ENCODE results near the gene RNASEH1. TPM values are rescaled to one million over a fixed set of nuclear protein-coding genes. Genes with fewer than 3 reads are reported as not detected.

The RNASEH1 gene
- total RNA-seq, 1 donor from 2014 or later: 18.6 TPM

GRCh38 chr2:3542107-3542506 is 16.0 kb downstream of the RNASEH1 start:
- no peaks in the 10 kb centered on the region for H3K9me3 ChIP-seq
- H3K4me1 ChIP-seq: no peaks in the 10 kb centered on the region
- H3K36me3 ChIP-seq: peaks cover 78% of the 10 kb centered on the region
- no peak for DNase-seq
- no peak for TF ChIP-seq CTCF (IDR thresholded peaks at IDR 0.05)
- ATAC-seq: no peak
- H3K27me3 ChIP-seq: no peaks in the 10 kb centered on the region
- H3K4me3 ChIP-seq: no peak overlapping the region
- no peak overlapping the region for H3K27ac ChIP-seq
- intact Hi-C loops (cut with DNase I): no loop called here

GRCh38 chr2:3539836-3540235 is 18.3 kb downstream of the RNASEH1 start:
- Histone ChIP-seq H3K27me3 (no peaks in the 10 kb centered on the region), H3K9me3 (no peaks in the 10 kb centered on the region), H3K36me3 (peaks cover 55% of the 10 kb centered on the region), H3K27ac (no peak overlapping the region), H3K4me1 (peaks cover 5% of the 10 kb centered on the region), H3K4me3 (no peak overlapping the region)
- no peak for ATAC-seq
- no peak for DNase-seq
- no peak for TF ChIP-seq CTCF (IDR thresholded peaks at IDR 0.05)
- intact Hi-C loops (cut with DNase I): no loop called here

GRCh38 chr2:3536682-3537632 is 21.2 kb downstream of the RNASEH1 start:
- Histone ChIP-seq H3K9me3 (no peaks in the 10 kb centered on the region), H3K27me3 (no peaks in the 10 kb centered on the region), H3K4me3 (peak overlapping the region; percentile 44), H3K27ac (peak overlapping the region; percentile 92), H3K36me3 (peaks cover 26% of the 10 kb centered on the region), H3K4me1 (peaks cover 5% of the 10 kb centered on the region)
- ATAC-seq: peak; percentile 67
- intact Hi-C loops (cut with DNase I): no loop called here
- peak; percentile 54 for TF ChIP-seq CTCF (IDR thresholded peaks at IDR 0.05)
- DNase-seq: no peak

- DNase-seq (no peak), ATAC-seq (peak; percentile 78)
- TF ChIP-seq CTCF (IDR thresholded peaks at IDR 0.05): peak; percentile 11
- peak overlapping the region; percentile 92 for H3K27ac ChIP-seq
- intact Hi-C loops (cut with DNase I): no loop called here
- no peaks in the 10 kb centered on the region for H3K9me3 ChIP-seq
- peaks cover 5% of the 10 kb centered on the region for H3K4me1 ChIP-seq
- peak overlapping the region; percentile 44 for H3K4me3 ChIP-seq
- H3K36me3 ChIP-seq: peaks cover 17% of the 10 kb centered on the region
- no peaks in the 10 kb centered on the region for H3K27me3 ChIP-seq
These were observed 22.1 kb downstream of the RNASEH1 start for GRCh38 chr2:3535794-3536681.

- H3K9me3 ChIP-seq: no peaks in the 10 kb centered on the region
- peak overlapping the region; percentile 44 for H3K4me3 ChIP-seq
- DNase-seq (no peak), ATAC-seq (peak; percentile 19)
- intact Hi-C loops (cut with DNase I): no loop called here
- peaks cover 11% of the 10 kb centered on the region for H3K36me3 ChIP-seq
- no peaks in the 10 kb centered on the region for H3K27me3 ChIP-seq
- H3K4me1 ChIP-seq: peaks cover 5% of the 10 kb centered on the region
- H3K27ac ChIP-seq: peak overlapping the region; percentile 92
- no peak for TF ChIP-seq CTCF (IDR thresholded peaks at IDR 0.05)
These were observed 22.7 kb downstream of the RNASEH1 start for GRCh38 chr2:3535467-3535793.
